OCI-LY7 (cell line): ENCODE results near the gene NCEH1.

ENCODE experiments used
- CTCF ChIP-seq: fragments of 200-600 bp; sonication (generic); conservative IDR thresholded peaks from 2 replicates; pipeline ENCODE4 v1.5.1; 2014; ENCODE audit warnings: mild to moderate bottlenecking, antibody characterized with exemption, low read length, moderate library complexity, mixed read lengths
- EZH2phosphoT487 ChIP-seq: fragments of 200-600 bp; sonication (generic); IDR thresholded peaks from 2 replicates; pipeline ENCODE4 v1.6.1; 2018; ENCODE audit warnings: low read depth, borderline replicate concordance, mild to moderate bottlenecking, mixed run types, antibody characterized with exemption, low read length, moderate library complexity, mixed read lengths

GRCh38 chr3:172607305-172608121 lies 103.4 kb downstream of the NCEH1 start:
- TF ChIP-seq CTCF, result no peak
- TF ChIP-seq EZH2phosphoT487, result no peak
